ENCODE results near the gene SLCO3A1.

The SLCO3A1 gene

DNA sequence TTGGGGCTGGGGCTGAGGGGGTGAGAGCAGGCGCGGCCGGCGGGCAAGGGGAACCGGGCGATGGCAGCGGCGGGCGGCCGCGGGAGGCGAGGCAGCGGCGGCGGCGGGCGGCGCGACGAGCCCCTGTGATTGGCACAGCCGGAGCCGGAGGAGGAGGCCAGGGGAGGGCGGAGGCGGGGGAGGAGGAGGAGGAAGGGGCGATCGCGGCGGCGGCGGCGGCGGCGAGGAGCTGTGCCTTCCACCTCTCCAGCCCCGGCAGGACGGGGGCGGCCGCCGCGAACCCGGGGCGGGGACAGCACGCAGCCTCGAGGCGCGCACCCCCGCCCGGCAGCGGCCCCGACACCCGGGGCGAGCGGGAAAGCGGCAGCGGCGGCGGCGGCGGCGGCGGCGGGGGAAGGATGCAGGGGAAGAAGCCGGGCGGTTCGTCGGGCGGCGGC, at the start of gene SLCO3A1:
Gene SLCO3A1 (plus strand): TSS at position 198 of the 437 bp plus-strand sequence.
- DNase-seq: no peak

DNA sequence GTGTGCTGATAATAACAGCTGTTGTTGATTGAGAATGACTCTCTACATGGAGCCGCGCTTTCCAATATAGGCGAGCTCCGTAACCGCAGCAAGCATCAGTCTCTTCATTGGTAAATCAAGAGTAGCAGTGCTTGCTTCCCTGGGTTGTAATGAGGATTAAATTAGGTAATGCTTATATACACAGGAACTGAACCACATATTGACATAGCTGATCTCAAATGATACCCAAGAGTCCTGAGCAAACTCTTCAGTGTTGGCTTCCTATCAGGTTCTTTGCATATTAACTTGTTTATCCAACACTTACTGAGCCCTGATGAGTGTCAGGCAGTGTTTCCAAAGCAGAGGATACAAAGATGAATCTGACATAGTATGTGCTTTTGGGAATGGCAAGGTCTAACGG, 46.4 kb upstream of the SLCO3A1 start:
- no peak for DNase-seq

DNA sequence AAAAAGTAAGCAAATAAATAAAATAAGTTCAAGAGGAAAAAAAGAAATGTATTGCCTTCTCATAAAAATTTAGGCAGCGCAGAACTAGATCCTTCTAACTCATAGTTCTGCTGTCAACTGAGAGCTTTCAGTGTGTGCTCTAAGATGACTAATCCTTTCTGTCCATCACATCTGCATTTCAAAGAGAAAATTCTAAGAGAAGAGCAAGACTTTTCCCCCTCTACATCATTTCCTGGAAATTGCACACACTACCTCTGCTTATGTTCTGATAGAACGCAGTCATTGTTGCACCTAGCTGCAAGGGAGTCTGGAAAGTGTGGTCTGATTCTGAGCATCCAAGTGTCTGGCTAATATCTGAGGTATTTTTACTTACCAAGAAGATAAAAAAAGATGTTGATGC, 39.6 kb upstream of the SLCO3A1 start:
- no peak for DNase-seq

DNA sequence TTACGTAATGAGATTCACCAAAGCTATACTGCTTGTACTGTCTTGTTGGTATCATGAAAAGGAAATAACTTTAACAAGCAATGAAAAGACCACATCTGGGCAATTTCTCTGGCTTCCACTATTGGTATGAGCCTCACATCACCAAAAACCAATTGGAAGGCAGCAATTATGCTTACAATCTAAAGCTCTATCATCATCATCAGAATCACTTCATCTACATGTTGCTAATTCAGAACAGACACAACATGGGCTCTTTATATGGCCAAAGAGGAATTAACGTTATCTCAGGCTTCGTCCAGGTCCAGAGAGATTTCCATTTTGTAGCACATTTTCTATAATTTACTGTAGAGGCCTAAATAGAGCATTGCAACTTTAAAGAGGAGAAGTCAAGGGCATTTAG, 36.6 kb upstream of the SLCO3A1 start:
- no peak for DNase-seq

- no peak for DNase-seq
Measured at GRCh38 chr15:91821458-91821857, 32.0 kb upstream of the SLCO3A1 start.

- no peak for DNase-seq
Measured at GRCh38 chr15:91824256-91824655, 29.3 kb upstream of the SLCO3A1 start.

GRCh38 chr15:91826443-91826842, 27.1 kb upstream of the SLCO3A1 start:
- no peak for DNase-seq

- no peak for DNase-seq
Measured at GRCh38 chr15:91833056-91833455, 20.5 kb upstream of the SLCO3A1 start.

DNA sequence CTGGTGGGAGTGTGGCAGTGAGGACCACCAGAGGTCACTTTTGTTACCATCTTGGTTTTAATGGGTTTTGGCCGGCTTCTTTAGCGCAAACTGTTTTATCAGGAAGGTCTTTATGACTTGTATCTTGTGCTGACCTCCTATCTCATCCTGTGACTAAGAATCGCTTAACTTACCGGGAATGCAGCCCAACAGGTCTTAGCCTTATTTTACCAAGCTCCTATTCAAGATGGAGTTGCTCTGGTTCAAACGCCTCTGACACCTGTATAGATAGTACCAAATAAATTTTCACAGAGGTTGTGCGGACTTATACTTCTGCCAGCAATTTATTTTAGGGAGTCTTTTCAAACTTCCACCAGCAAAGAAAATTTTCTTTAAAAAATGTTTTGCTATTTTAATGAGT, 13.6 kb upstream of the SLCO3A1 start:
- no peak for DNase-seq

DNA sequence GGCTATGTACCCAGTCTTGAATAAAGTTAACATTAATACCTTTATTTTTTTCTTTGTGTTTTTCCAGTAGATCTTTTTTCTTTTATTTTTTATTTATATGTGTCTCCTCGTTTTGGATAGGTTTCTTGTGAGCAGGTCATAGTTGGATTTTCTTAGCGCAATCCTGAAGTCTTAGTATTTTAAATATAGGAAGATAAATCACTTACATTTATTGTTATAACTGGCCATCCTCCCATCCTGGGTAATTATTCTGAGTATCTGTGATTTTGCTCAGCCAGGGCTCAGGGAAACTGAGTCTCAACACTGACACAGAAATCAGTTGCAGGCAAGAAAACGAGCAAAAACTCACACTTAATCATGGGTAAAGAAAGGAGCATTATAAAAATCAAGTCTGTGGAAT, 11.6 kb upstream of the SLCO3A1 start:
- no peak for DNase-seq

- no peak for DNase-seq
Measured at GRCh38 chr15:91844341-91844740, 9.2 kb upstream of the SLCO3A1 start.

- no peak for DNase-seq
Measured at GRCh38 chr15:91844928-91845327, 8.6 kb upstream of the SLCO3A1 start.

- no peak for DNase-seq
Measured at GRCh38 chr15:91845720-91846119, 7.8 kb upstream of the SLCO3A1 start.

DNA sequence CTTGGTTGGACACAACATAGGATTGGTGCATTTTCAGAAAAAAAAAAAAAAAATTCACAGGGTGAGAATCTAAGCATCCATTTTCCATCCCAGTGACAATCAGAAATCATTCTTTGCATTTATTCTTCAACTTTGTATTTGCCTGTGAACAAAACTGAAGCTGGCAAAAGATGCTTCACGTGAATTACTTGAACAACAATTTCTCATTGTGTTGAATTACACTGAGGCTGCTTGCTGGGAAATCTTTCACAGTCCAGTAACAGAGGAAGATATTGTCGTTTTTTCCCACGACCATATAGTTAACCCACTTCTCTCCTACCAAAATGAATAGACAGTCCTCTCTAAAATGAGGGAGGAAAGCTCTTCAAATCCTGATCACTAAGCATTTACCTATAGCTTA, 4.3 kb upstream of the SLCO3A1 start:
- DNase-seq: no peak

GRCh38 chr15:91849749-91850161, 3.8 kb upstream of the SLCO3A1 start:
- no peak for DNase-seq

DNA sequence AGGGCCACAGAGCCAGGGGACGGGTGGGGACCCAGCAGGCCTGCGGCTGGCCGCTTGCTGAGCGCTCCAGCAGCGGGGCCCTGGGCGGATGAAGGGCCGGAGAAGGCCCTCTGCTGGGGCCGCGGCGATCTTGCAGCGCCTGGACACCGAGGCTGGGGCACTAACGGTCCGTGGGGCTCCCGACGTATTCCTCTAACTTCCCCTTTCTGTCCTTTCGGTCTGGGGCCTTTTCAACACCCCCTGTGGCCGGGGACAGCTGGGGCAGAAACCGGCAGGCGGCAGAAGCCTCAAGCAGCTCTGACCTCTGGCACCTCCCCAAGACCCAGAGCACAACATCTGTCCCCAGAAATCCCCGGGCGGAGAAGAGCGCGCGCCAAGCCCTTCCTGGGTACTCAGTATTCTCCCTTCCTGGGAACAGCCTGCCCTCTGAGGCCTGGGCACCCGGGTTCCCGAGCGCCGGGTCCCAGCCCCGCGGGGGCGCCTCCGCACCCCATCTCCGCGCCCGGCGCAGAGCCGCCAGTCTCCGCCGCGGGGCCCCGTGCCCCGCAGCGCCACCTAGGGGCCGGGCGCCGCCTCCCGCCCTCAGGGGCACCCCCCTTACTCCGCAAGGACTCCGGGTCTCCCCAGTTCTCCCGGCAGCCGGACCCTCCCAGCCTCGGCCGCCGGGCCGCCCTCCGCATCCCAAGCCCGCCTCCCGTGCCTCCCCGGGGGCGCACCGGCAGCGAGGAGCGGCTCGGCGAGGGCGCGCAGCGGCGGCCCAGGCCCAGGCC, 582 bp upstream of the SLCO3A1 start:
- DNase-seq: no peak

DNA sequence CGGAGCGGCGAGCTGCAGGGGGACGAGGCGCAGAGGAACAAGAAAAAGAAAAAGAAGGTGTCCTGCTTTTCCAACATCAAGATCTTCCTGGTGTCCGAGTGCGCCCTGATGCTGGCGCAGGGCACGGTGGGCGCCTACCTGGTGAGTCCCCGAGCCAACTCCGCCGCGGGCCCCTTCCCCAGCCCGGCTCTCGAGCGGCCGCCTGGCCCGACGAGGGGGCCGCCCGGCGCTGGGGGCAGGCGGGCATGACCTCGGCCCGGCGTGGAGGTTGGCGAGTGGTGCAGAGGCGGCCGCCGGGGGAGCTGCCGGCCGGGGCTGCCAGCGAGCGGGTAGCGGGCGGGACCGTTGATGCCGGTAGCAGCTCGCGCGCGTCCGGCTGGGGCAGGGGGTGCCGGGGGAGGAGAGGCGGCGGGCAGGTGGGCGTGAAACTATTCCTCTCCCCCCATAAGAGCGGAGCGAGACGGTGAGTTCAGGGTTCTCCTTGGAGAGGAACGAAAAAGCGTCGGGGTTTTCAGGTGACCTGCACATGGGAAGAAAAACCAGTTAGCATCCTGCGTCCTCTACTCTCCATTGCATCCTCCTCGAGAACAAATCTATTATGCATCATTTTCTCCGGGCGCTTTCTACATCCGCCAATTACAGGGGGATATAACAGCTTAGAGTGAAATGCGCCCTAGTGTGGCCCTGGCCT, 585 bp downstream of the SLCO3A1 start:
- no peak for DNase-seq

- DNase-seq: no peak
Measured at GRCh38 chr15:91854639-91854990, 1.1 kb downstream of the SLCO3A1 start.

- DNase-seq: no peak
Measured at GRCh38 chr15:91855241-91855640, 1.7 kb downstream of the SLCO3A1 start.

- peak; percentile 61 for DNase-seq
Measured at GRCh38 chr15:91855684-91856489, 2.4 kb downstream of the SLCO3A1 start.

- DNase-seq: no peak
Measured at GRCh38 chr15:91857224-91857585, 3.7 kb downstream of the SLCO3A1 start.

DNA sequence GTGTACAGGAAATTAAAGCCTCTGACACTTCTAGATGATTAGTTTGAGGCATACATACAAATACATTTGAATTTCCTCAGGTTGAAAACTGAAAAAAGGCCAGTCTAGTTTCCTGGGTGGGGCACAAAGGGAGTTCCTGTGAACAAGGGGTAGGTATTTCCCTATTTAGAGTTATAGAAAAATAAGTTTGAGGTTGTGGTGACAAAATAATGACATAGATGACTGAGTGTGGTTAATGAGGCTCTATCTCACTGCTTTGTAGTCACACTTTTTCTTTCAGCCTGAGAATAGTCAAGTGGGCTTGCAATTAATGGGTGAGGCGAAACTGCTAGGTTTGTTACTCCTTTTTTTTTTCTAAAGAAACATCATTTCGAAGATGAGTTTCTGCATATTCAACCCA, 4.3 kb downstream of the SLCO3A1 start:
- no peak for DNase-seq

- no peak for DNase-seq
Measured at GRCh38 chr15:91860498-91860897, 7.0 kb downstream of the SLCO3A1 start.

GRCh38 chr15:91861223-91861622, 7.7 kb downstream of the SLCO3A1 start:
- DNase-seq: no peak

All from NCI-H1417 treated with DMSO at 0.1 percent for 48 hours (cell line).